GM21381 (cell line): ENCODE data around the gene ZNF724.
"Not testable (repeated sequence)": the region's sequence is repeated elsewhere in the genome, so short reads cannot be mapped to it uniquely, and the experiment has no call there.

Source experiments
- ATAC-seq: cut with Tn5 transposase; IDR thresholded peaks from one replicate; pipeline ENCODE4 v1.9.1; 2021; ENCODE audit warnings: mild to moderate bottlenecking, moderate library complexity; ENCODE audit not compliant: unreplicated experiment

ZNF724 gene

DNA sequence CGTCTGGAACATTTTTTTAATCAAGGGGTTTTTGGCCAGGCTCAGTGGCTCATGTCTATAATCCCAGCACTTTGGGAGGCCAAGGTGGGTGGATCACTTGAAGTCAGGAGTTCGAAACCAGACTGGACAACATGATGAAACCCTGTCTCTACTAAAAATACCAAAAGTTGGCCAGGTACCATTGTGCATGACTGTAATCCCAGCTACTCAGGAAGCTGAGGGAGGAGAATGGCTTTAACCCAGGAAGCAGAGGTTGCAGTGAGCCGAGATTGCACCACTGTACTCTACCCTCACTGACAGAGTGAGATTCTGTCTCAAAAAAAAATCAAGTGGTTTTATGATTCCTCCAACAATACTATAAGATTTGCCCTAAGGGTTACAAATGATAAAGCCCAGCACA, 3.1 kb upstream of the ZNF724 start:
- ATAC-seq: not testable (repeated sequence)

DNA sequence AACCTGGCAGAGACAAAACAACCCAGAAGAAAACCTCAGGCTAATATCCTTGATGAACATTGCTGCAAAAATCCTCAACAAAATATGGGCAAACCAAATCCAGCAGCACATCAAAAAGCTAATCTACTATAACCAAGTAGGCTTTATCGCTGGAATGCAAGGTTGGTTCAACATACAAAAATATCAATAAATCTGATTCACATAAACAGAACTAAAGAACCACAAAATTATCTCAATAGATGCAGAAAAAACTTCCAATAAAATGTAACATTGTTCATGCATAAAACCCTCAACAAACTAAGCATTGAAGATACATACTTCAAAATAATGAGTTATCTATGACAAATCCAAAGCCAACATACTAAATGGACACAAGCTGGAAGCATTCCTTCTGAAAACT, 8.8 kb downstream of the ZNF724 start:
- no peak for ATAC-seq

- no peak for ATAC-seq
Measured at GRCh38 chr19:23222998-23223652, 27.1 kb downstream of the ZNF724 start.

- ATAC-seq: no peak
Measured at GRCh38 chr19:23203841-23204344, 46.3 kb downstream of the ZNF724 start.

- no peak for ATAC-seq
Measured at GRCh38 chr19:23190341-23190740, 59.9 kb downstream of the ZNF724 start.

GRCh38 chr19:23183251-23183650, 66.9 kb downstream of the ZNF724 start:
- ATAC-seq: no peak
